Natural killer cell treated with Interleukin-12 subunit alpha and Interleukin-12 subunit beta and Interleukin-15 and Interleukin-18, amount 100 ng/mL, for 72 hours (primary cell): Measurements from ENCODE around the gene TTC6. TPM values are rescaled to one million over a fixed set of nuclear protein-coding genes. Genes with fewer than 3 reads are reported as not detected.
"Not testable (repeated sequence)": the region's sequence is repeated elsewhere in the genome, so short reads cannot be mapped to it uniquely, and the experiment has no call there.

Source experiments
- ATAC-seq, 2 donors: fragments of 150-1000 bp; cut with Tn5 transposase in 1 of 2; sonication (Bioruptor Pico), chemical (Tn5 transposase) in 1 of 2; 2 replicates each; pipeline ENCODE4 v1.10.0; 2021
- DNase-seq: peaks from one replicate; pipeline ENCODE4 v3.0.0; 2022; ENCODE audit warnings: low spot score
- H3K27ac Mint-ChIP-seq, 2 donors: 1 replicate in 1 of 2; 2 replicates in 1 of 2; pipeline ENCODE4 v1.8.0; 2022; ENCODE audit warnings: mixed read lengths in 2 of 2, mild to moderate bottlenecking in 1 of 2, moderate library complexity in 1 of 2
- H3K27me3 Mint-ChIP-seq, 2 donors: 1 replicate in 1 of 2; 2 replicates in 1 of 2; pipeline ENCODE4 v1.8.0; 2022; ENCODE audit warnings: mixed read lengths in 2 of 2
- H3K36me3 Mint-ChIP-seq: one replicate; pipeline ENCODE4 v1.8.0; 2022; ENCODE audit warnings: mixed read lengths
- H3K4me1 Mint-ChIP-seq, 2 donors: 1 replicate in 1 of 2; 2 replicates in 1 of 2; pipeline ENCODE4 v1.8.0; 2022; ENCODE audit warnings: low read depth in 2 of 2, mixed read lengths in 2 of 2, mild to moderate bottlenecking in 1 of 2
- H3K4me3 Mint-ChIP-seq: one replicate; pipeline ENCODE4 v1.8.0; 2022; ENCODE audit warnings: mixed read lengths
- H3K9me3 Mint-ChIP-seq: 2 replicates; pipeline ENCODE4 v1.8.0; 2022; ENCODE audit warnings: mixed read lengths
- total RNA-seq, 2 donors: library from RNA; stranded (reverse); gene quantifications; one replicate each; pipeline ENCODE4 v1.2.3, GENCODE V29; 2022

The TTC6 gene, protein sequence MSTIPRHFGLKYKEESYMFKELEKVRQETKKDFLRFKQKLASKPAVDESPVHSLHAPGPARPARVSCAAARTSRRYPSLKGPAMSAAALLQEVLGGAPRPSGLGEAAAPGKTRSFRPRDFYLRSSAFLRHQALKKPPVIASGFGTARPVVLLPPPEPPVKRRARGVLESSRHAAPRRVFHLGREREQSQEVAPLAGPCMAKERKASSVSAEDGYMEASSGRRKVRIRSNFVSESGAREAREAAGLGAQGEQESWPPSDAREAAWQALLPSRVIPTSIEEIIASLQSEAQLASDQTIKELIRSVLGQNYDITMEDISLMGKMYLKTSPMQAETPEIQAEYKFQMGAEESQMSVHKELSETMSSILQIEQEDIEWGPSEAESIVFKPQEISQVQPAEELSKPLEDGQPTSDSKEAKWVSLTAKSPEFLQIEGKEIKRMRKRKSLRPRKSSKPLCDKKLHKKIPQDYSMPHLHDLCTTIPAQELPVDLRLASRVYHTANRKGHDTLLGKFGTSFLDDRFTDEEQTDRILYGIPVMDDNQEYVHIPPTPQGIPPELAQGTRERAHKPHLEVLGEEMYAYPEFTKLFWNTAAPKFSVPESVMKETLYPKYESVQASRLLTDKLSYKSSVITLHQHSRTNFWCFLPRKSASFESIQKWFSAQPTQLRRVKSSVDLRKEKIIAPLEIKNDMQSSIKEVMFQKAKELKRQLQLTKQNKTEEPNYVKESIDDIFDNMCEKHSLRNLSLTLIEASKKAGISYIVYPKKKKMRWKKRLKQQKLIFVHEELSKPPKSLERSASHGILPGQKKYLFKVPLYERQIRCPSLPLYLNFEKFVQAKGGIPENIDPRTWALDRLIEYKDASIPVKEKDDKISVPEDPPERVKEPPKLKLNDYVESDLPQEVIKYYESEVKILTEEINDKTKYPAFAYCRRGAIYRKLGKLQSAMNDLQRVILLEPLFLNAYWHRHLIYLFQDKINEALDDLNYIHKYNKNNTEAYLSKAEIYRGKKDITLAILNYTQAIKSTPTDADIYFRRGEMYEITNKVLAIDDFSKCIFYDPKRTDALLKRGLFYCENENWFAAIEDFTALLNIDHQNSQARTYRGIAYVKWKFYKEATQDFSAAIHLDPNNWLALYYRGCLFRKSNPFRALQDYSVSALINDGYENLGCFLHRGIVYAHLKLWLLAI (N-terminal part only)
- total RNA-seq: not detected

DNA sequence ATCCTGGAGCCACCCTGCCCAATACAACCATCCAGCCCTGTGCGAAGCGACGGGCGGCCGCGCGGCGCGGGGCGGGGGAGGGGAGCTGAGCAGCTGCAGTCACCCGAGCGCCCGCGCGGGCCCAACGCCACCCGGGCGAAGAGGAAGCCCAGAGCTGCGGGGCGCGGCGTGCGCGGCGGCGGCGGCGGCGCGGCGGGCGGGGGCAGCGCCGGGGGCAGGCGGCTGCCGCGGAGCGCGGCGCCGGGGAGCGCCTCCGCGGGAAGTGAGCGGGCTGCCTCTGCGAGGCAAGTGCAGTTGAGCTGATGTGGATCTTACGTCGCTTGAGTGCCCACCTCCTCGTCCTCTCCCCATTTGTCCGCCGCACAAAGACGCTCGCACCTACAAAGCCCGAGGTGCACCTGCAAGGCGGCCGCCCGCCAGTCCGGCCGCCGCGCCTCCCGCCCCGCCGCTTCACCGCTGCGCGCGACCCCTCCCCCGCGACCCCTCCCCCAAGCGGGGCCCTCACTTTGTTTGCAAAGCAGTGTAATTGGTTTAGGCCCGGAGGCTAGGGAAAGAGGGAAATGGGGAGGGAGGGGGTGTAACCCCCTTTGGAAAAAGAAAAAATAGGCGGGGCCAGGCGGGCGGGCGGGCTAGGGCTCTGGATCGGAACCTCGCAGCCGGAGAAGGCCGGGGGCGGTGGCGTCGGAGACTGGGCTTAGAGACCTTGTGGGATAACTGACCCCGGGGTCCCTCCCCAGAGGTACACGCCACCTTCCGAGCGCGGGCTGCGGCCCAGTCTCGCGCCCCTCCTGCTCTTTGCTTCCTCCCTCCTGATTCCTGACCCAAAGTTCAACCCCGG lies at the start of gene TTC6, which contains the start of gene FOXA1:
TSS of gene TTC6 (plus strand) at position 659 of the 838 bp plus-strand sequence. CDS start 26,436 bp downstream, outside the sequence.
TSS of gene FOXA1 (minus strand) at position 279 of the 838 bp plus-strand sequence. CDS start at position 2, 277 bp downstream.
- DNase-seq (no peak), ATAC-seq (no peak)
- Mint-ChIP-seq H3K36me3 (peaks cover 20% of the 10 kb centered on the region), H3K4me3 (peak within 1 kb of the TSS; percentile 62), H3K27me3 (peaks cover 31 to 57% of the 10 kb centered on the region in 2 donors), H3K9me3 (peaks cover 3% of the 10 kb centered on the region), H3K27ac (no peak within 1 kb of the TSS), H3K4me1 (peaks cover 0 to 10% of the 10 kb centered on the region in 2 donors)

GRCh38 chr14:37546621-37547447 lies 48.6 kb upstream of the TTC6 start:
- no peak for ATAC-seq
- no peaks in the 10 kb centered on the region for H3K36me3 Mint-ChIP-seq
- H3K9me3 Mint-ChIP-seq: no peaks in the 10 kb centered on the region
- H3K4me1 Mint-ChIP-seq: no peaks in the 10 kb centered on the region
- H3K27ac Mint-ChIP-seq: no peak overlapping the region
- no peaks in the 10 kb centered on the region for H3K27me3 Mint-ChIP-seq
- no peak overlapping the region for H3K4me3 Mint-ChIP-seq
- DNase-seq: no peak

GRCh38 chr14:37550511-37550910 lies 44.9 kb upstream of the TTC6 start:
- H3K4me1 Mint-ChIP-seq: no peaks in the 10 kb centered on the region
- peaks cover 5% of the 10 kb centered on the region for H3K9me3 Mint-ChIP-seq
- ATAC-seq (no peak), DNase-seq (no peak)
- H3K36me3 Mint-ChIP-seq: no peaks in the 10 kb centered on the region
- no peak overlapping the region for H3K4me3 Mint-ChIP-seq
- no peak overlapping the region for H3K27ac Mint-ChIP-seq
- no peaks in the 10 kb centered on the region for H3K27me3 Mint-ChIP-seq

- H3K36me3 Mint-ChIP-seq: no peaks in the 10 kb centered on the region
- no peaks in the 10 kb centered on the region for H3K27me3 Mint-ChIP-seq
- H3K4me3 Mint-ChIP-seq: no peak overlapping the region
- DNase-seq: no peak
- peaks cover 5% of the 10 kb centered on the region for H3K9me3 Mint-ChIP-seq
- no peak for ATAC-seq
- no peaks in the 10 kb centered on the region for H3K4me1 Mint-ChIP-seq
- no peak overlapping the region for H3K27ac Mint-ChIP-seq
These were observed 44.3 kb upstream of the TTC6 start for GRCh38 chr14:37551119-37551518.

DNA sequence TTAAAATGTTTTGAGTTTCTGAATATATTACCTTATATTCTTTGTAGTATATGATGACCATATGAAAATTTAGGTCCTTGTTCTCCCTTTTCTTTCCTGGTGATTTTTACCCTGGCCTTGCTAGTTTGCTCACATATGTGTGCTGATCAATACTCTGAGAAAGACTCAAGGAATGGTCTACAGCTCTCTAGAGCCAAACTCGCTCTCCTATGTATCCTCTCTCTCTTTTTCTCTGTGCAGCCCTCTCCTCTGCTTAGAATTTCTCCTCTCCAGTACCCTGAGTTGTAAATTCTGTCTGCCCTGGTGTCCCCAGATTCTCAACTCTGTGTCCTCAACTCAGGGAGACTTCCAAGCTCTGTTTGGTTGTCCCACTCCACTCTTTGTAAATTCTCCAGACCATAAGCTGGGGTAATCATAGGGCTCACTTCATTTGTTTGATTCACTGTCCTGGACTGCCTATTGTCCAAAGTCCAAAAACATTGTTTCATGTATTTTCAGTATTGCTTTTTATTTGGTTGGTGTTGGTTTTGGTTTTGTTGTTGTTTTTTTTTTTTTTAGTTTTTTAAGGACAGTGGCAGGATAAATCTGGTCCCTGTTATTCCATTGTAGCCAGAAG lies 41.4 kb upstream of the TTC6 start:
- Mint-ChIP-seq H3K9me3 (peaks cover 14% of the 10 kb centered on the region), H3K4me3 (no peak overlapping the region), H3K27ac (no peak overlapping the region), H3K36me3 (peaks cover 13% of the 10 kb centered on the region), H3K27me3 (no peaks in the 10 kb centered on the region), H3K4me1 (no peaks in the 10 kb centered on the region)
- DNase-seq: no peak
- no peak for ATAC-seq

- Mint-ChIP-seq H3K9me3 (peaks cover 14% of the 10 kb centered on the region), H3K36me3 (peaks cover 13% of the 10 kb centered on the region)
- not testable (repeated sequence) for H3K27me3 Mint-ChIP-seq, ATAC-seq, DNase-seq, H3K4me3 Mint-ChIP-seq, H3K27ac Mint-ChIP-seq, H3K4me1 Mint-ChIP-seq
These were observed 39.8 kb upstream of the TTC6 start for GRCh38 chr14:37555596-37555995.

DNA sequence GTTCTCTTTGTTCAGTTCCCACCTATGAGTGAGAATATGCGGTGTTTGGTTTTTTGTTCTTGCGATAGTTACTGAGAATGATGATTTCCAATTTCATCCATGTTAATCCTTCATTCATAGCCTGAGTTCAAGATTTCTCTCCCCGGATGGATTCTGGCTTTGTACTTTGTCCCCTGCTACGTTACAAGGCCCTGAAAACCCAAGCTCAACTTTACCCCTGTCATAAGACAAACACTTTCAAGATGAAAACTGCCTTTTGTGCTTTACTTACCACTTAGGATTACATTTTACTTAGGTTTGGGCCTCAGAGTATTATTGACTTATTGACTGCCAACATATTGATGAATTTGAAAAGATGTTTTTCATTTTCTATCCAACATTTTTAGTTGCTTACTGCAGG lies 36.7 kb upstream of the TTC6 start:
- ATAC-seq (no peak), DNase-seq (no peak)
- Mint-ChIP-seq H3K4me1 (no peaks in the 10 kb centered on the region), H3K27ac (no peak overlapping the region), H3K27me3 (no peaks in the 10 kb centered on the region), H3K4me3 (no peak overlapping the region), H3K9me3 (peaks cover 18% of the 10 kb centered on the region), H3K36me3 (peaks cover 13% of the 10 kb centered on the region)

DNA sequence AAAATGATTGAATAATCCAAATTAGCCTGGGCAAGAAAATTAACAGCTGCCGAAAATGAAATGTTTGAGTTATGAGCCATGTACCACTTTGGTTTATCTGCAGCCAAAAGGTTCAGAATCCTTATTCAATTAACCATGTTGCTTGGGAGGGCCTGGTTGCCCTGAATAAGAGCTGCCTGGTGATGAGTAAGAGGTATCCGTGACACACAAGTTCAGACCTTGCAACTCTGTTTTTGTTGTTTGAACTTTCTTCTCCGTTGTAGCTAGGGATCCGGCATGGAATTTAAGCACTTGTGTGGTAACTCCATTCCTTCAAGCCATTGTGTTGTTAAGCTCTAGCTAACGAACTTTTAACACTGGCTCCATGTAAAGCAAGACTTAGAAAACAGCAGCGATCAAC lies 36.0 kb upstream of the TTC6 start:
- ATAC-seq (no peak), DNase-seq (no peak)
- peaks cover 13% of the 10 kb centered on the region for H3K9me3 Mint-ChIP-seq
- H3K4me1 Mint-ChIP-seq: no peaks in the 10 kb centered on the region
- no peak overlapping the region for H3K27ac Mint-ChIP-seq
- H3K4me3 Mint-ChIP-seq: no peak overlapping the region
- H3K27me3 Mint-ChIP-seq: no peaks in the 10 kb centered on the region
- H3K36me3 Mint-ChIP-seq: peaks cover 13% of the 10 kb centered on the region

GRCh38 chr14:37563189-37563588 lies 32.2 kb upstream of the TTC6 start:
- no peak for DNase-seq
- no peaks in the 10 kb centered on the region for H3K4me1 Mint-ChIP-seq
- peaks cover 10% of the 10 kb centered on the region for H3K9me3 Mint-ChIP-seq
- H3K27me3 Mint-ChIP-seq: no peaks in the 10 kb centered on the region
- H3K36me3 Mint-ChIP-seq: no peaks in the 10 kb centered on the region
- ATAC-seq: no peak
- H3K4me3 Mint-ChIP-seq: no peak overlapping the region
- no peak overlapping the region for H3K27ac Mint-ChIP-seq

- H3K4me3 Mint-ChIP-seq: no peak overlapping the region
- no peak overlapping the region for H3K27ac Mint-ChIP-seq
- H3K4me1 Mint-ChIP-seq: no peaks in the 10 kb centered on the region
- H3K27me3 Mint-ChIP-seq: no peaks in the 10 kb centered on the region
- DNase-seq (no peak), ATAC-seq (no peak)
- H3K9me3 Mint-ChIP-seq: peaks cover 4% of the 10 kb centered on the region
- no peaks in the 10 kb centered on the region for H3K36me3 Mint-ChIP-seq
These were observed 29.9 kb upstream of the TTC6 start for GRCh38 chr14:37565550-37565949.

- Mint-ChIP-seq H3K36me3 (no peaks in the 10 kb centered on the region), H3K27ac (no peak overlapping the region), H3K27me3 (no peaks in the 10 kb centered on the region), H3K4me3 (no peak overlapping the region), H3K4me1 (no peaks in the 10 kb centered on the region), H3K9me3 (peaks cover 8% of the 10 kb centered on the region)
- ATAC-seq (no peak), DNase-seq (no peak)
These were observed 28.5 kb upstream of the TTC6 start for GRCh38 chr14:37566811-37567371.

GRCh38 chr14:37569729-37570128 lies 25.7 kb upstream of the TTC6 start:
- no peak overlapping the region for H3K4me3 Mint-ChIP-seq
- DNase-seq (no peak), ATAC-seq (no peak)
- H3K4me1 Mint-ChIP-seq: no peaks in the 10 kb centered on the region
- H3K27ac Mint-ChIP-seq: no peak overlapping the region
- peaks cover 13% of the 10 kb centered on the region for H3K9me3 Mint-ChIP-seq
- no peaks in the 10 kb centered on the region for H3K36me3 Mint-ChIP-seq
- H3K27me3 Mint-ChIP-seq: no peaks in the 10 kb centered on the region
